ENCODE results near the gene SLC35F4.

- TF ChIP-seq, protein P1, sequence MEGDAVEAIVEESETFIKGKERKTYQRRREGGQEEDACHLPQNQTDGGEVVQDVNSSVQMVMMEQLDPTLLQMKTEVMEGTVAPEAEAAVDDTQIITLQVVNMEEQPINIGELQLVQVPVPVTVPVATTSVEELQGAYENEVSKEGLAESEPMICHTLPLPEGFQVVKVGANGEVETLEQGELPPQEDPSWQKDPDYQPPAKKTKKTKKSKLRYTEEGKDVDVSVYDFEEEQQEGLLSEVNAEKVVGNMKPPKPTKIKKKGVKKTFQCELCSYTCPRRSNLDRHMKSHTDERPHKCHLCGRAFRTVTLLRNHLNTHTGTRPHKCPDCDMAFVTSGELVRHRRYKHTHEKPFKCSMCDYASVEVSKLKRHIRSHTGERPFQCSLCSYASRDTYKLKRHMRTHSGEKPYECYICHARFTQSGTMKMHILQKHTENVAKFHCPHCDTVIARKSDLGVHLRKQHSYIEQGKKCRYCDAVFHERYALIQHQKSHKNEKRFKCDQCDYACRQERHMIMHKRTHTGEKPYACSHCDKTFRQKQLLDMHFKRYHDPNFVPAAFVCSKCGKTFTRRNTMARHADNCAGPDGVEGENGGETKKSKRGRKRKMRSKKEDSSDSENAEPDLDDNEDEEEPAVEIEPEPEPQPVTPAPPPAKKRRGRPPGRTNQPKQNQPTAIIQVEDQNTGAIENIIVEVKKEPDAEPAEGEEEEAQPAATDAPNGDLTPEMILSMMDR (IDR thresholded peaks at IDR 0.05; ENCODE audit: low read length) = no peak
- TF ChIP-seq EZH2 (optimal IDR thresholded peaks at IDR 0.05; ENCODE audit: low read depth, low read length) = no peak
Observed at GRCh38 chr14:57611555-57612075, 254.3 kb downstream of the SLC35F4 start.

All from MM.1S (cell line).